ENCODE measurements around the gene XRCC3.
A peak's percentile ranks its signal among the peaks of the same experiment; 100 is the strongest.

The XRCC3 gene

DNA sequence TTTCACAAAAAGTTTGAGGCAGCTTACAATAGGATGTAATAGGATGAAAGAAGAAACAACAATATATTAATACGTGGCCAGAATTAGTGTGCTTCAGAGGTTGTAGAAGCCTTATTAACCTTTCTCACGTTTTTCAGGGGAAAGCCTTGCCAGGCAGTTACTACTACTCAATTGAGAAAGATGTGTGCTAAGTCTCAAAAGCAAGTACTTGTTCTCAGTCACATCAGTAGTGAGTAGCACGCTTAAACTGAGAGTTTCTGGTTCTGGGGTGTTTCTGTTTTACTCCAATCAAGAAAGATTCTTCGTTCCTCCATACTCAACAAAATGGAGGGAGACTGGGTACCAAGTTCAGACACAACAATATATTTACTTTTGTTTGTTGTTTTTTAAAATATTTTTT is 47.6 kb downstream of the XRCC3 start:
- DNase-seq (ENCODE audit: low read depth) = no peak

DNA sequence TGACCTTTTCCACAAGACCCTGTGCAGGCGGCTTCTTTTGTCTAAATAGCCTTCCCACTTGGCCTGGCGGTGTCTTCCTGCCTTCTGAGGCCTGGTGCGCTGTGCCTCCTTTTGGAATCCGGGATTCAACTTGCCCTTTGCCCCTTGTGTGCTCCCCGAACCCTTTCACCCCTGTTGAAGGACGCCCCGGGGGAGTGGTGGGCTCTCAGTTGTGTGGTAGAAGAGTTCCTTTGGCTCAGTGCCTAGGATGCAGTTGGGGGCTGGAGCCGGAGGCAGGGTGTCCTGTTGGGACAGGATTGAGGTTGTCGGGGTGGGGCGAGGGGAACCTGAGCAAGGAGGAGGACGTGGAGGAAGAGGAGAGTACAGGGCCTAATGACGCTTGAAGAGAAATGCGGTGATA is 51.7 kb downstream of the XRCC3 start:
- DNase-seq (ENCODE audit: low read depth) = no peak

DNA sequence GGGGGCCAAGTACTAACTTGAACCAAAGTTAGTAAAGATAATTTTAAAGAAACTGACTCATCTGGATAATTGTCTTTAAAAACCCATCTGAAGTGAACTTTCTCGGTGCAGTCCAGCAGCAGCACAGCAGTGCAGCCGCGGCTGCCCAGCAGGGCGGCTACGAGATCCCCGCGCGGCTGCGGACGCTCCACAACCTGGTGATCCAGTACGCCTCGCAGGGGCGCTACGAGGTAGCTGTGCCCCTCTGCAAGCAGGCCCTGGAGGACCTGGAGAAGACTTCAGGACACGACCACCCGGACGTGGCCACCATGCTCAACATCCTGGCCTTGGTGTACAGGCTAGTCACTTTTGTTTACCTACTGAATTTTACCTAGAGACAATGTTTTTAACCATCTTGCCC is 52.7 kb downstream of the XRCC3 start:
- DNase-seq (ENCODE audit: low read depth) = no peak

- DNase-seq (ENCODE audit: low read depth) = no peak
These were observed 53.2 kb downstream of the XRCC3 start for GRCh38 chr14:103662029-103662428.

- no peak for DNase-seq (ENCODE audit: low read depth)
These were observed 55.6 kb downstream of the XRCC3 start for GRCh38 chr14:103659631-103660030.

GRCh38 chr14:103657471-103657870 is 57.8 kb downstream of the XRCC3 start:
- peak; percentile 80 for DNase-seq (ENCODE audit: low read depth)

GRCh38 chr14:103656756-103657133 is 58.5 kb downstream of the XRCC3 start:
- DNase-seq (ENCODE audit: low read depth) = no peak

GRCh38 chr14:103656031-103656755 is 59.1 kb downstream of the XRCC3 start:
- DNase-seq (ENCODE audit: low read depth) = peak; percentile 36

DNA sequence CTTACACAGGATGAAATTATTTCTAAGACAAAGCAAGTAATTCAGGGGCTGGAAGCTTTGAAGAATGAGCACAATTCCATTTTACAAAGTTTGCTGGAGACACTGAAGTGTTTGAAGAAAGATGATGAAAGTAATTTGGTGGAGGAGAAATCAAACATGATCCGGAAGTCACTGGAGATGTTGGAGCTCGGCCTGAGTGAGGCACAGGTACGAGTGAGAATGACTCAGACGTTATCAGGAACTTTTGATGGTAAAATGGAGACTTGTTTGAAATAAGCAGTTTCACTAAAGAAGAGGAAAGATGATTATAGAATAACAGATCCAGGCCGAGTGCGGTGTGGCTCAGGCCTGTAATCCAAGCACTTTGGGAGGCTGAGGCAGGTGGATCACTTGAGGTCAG is 60.6 kb downstream of the XRCC3 start:
- DNase-seq (ENCODE audit: low read depth) = no peak

- no peak for DNase-seq (ENCODE audit: low read depth)
These were observed 61.4 kb downstream of the XRCC3 start for GRCh38 chr14:103653805-103654204.

DNA sequence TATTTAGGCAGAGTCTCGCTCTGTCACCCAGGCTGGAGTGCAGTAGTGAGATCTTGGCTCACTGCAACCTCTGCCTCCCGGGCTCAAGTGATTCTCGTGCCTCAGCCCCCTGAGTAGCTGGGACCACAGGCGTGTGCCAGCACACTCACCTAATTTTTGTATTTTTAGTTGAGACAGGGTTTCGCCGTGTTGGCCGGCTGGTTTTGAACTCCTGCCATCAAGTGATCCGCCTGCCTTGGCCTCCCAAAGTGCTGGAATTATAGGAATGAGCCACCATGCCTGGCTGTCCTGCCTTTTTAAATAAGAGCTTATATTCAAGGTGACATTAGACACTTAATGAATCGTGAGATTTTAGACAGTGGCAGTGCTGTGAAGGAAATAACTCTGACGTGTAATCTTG is 61.9 kb downstream of the XRCC3 start:
- DNase-seq (ENCODE audit: low read depth) = peak; percentile 16

GRCh38 chr14:103652806-103653205 is 62.4 kb downstream of the XRCC3 start:
- no peak for DNase-seq (ENCODE audit: low read depth)

DNA sequence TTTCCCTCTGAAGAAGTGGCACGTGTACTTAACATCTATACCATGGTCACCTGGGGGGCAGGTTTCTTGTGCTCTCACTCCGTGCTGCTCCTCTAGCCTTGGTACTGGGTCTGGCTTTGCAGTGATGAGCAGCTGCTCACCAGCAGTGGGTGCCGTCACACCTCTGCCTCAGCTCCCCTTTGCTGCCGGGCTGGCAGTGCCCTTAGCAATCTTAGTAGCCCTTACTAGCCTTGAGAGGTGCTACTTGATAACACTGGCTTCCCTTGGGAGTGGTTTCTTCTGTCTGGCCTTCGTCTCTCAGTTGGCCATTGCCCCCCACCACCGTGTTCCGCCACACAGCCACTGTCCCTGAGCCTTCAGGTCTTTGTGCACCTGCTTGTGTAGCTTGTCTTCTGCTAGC is 63.7 kb downstream of the XRCC3 start:
- no peak for DNase-seq (ENCODE audit: low read depth)

- no peak for DNase-seq (ENCODE audit: low read depth)
These were observed 65.0 kb downstream of the XRCC3 start for GRCh38 chr14:103650213-103650612.

DNA sequence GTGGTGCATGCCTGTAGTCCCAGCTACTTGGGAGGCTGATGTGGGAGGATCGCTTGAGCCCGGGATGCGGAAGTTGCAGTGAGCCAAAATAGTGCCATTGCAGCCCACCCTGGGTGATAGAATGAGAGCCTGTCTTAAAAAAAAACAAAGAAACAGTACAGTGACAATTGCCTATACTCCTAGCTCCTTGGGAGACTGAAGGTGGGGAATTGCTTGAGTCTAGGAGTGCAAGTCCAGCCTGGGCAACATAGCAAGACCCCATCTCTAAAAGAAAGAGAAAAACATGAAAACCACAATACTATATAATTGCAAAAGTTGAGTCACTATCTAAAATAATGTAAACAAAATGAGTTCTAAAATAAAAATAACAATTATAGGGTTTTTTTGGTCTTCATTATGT is 66.2 kb downstream of the XRCC3 start:
- DNase-seq (ENCODE audit: low read depth) = no peak
